ENCODE measurements around the gene CLIC6.

DNA sequence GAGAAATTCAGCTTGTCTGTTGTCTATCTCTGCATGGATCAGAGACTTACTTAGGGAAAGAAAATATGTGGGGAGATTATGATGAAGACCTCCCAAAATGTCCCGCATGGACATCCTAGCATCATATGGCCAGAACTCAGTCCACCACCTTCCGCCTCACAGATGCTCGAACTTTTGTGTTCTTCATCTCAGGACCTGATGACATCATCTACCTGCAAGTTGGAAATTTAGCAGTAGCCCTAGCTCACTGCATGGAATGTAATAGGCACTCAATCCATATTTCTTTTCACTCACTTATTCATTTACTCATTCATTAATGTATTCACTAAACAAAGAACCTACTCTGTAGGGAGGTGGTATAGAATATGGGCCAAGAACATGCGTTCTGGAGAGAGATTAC is 96.8 kb downstream of the CLIC6 start:
- TF ChIP-seq POLR2A (IDR thresholded peaks at IDR 0.05) = no peak
- TF ChIP-seq, protein P1, sequence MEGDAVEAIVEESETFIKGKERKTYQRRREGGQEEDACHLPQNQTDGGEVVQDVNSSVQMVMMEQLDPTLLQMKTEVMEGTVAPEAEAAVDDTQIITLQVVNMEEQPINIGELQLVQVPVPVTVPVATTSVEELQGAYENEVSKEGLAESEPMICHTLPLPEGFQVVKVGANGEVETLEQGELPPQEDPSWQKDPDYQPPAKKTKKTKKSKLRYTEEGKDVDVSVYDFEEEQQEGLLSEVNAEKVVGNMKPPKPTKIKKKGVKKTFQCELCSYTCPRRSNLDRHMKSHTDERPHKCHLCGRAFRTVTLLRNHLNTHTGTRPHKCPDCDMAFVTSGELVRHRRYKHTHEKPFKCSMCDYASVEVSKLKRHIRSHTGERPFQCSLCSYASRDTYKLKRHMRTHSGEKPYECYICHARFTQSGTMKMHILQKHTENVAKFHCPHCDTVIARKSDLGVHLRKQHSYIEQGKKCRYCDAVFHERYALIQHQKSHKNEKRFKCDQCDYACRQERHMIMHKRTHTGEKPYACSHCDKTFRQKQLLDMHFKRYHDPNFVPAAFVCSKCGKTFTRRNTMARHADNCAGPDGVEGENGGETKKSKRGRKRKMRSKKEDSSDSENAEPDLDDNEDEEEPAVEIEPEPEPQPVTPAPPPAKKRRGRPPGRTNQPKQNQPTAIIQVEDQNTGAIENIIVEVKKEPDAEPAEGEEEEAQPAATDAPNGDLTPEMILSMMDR (IDR thresholded peaks at IDR 0.05) = no peak
